BE2C (cell line): ENCODE measurements around the gene BTBD2.

Experiments used
- DNase-seq: peaks from one replicate; pipeline ENCODE4 v3.0.0-alpha.2; 2020
- H3K27me3 ChIP-seq: fragments of 250-450 bp; sonication (Bioruptor Pico); 2 replicates; pipeline ENCODE4 v1.5.1; 2020; ENCODE audit warnings: mild to moderate bottlenecking
- H3K36me3 ChIP-seq: fragments of 250-450 bp; sonication (Bioruptor Pico); 2 replicates; pipeline ENCODE4 v1.5.1; 2020; ENCODE audit warnings: mild to moderate bottlenecking
- H3K4me1 ChIP-seq: fragments of 250-450 bp; sonication (Bioruptor Pico); 2 replicates; pipeline ENCODE4 v1.5.1; 2020
- H3K4me3 ChIP-seq: 2 replicates; pipeline ENCODE4 v1.5.1; 2011; ENCODE audit warnings: low read depth, low read length
- H3K9me3 ChIP-seq: fragments of 250-450 bp; sonication (Bioruptor Pico); 2 replicates; pipeline ENCODE4 v1.5.1; 2020
- TF ChIP-seq, protein P1 (sequence below): IDR thresholded peaks from 2 replicates; pipeline ENCODE4 v1.5.1; 2012; ENCODE audit warnings: mild to moderate bottlenecking, low read depth, low read length

Gene BTBD2

DNA sequence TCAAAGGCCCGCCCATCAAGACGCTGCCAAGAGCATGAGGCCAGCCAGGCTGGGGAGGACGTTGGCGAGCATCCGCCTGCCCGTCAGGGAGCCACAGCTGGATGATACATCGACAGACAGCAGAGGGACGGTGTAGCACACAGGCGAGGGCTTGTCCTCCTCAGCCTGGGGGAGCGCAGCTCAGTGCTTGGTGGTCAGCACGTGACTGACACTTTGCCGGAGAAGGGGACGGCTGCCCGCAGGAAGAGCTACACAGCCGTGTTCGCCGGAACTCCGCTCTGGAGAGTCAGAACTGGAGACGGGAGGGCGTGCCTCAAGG is 40.4 kb downstream of the BTBD2 start:
- DNase-seq = no peak
- no peaks in the 10 kb centered on the region for H3K9me3 ChIP-seq
- H3K36me3 ChIP-seq = peaks cover 32% of the 10 kb centered on the region
- no peaks in the 10 kb centered on the region for H3K27me3 ChIP-seq
- TF ChIP-seq, protein P1, sequence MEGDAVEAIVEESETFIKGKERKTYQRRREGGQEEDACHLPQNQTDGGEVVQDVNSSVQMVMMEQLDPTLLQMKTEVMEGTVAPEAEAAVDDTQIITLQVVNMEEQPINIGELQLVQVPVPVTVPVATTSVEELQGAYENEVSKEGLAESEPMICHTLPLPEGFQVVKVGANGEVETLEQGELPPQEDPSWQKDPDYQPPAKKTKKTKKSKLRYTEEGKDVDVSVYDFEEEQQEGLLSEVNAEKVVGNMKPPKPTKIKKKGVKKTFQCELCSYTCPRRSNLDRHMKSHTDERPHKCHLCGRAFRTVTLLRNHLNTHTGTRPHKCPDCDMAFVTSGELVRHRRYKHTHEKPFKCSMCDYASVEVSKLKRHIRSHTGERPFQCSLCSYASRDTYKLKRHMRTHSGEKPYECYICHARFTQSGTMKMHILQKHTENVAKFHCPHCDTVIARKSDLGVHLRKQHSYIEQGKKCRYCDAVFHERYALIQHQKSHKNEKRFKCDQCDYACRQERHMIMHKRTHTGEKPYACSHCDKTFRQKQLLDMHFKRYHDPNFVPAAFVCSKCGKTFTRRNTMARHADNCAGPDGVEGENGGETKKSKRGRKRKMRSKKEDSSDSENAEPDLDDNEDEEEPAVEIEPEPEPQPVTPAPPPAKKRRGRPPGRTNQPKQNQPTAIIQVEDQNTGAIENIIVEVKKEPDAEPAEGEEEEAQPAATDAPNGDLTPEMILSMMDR = no peak
- H3K4me3 ChIP-seq = no peak overlapping the region
- no peaks in the 10 kb centered on the region for H3K4me1 ChIP-seq

DNA sequence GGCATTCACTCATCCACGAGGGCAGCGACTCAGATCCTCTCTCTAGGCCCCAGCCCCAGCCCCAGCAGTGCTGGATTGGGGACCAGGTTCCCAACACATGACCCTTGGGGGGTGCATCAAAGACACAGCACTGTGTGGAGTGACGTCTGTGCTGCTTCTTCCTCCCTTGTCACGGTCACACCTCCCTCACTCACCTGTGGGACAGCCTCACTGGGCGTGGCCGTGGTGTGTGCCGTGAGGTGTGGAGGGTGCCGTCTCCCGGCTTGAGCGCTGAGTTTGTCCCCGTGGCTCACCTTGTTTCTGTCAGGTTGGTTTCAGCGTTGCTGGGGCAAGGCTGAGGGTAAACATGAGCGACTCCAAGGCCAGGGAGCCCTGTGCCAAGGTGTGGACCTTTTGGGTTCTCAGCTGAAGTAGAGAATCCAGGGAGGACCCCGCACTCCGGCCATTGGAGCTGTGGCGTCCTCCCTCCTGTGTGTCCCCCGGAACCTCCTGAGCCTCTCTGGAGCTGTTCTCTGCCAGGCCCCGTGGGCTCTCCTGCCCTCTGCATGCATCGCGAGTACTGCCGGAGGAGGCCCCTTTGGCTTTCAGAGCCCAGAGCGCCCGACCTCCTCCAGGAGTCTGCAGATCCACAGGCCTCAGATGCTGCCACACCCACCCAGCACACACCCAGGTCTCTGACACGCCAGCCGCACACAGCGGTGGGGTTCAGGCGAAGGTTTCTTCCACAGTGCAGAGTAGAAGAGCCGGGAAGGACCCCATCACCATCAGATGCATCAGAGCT is 40.9 kb downstream of the BTBD2 start:
- Histone ChIP-seq H3K4me3 (no peak overlapping the region), H3K27me3 (no peaks in the 10 kb centered on the region), H3K36me3 (peaks cover 32% of the 10 kb centered on the region), H3K9me3 (no peaks in the 10 kb centered on the region), H3K4me1 (no peaks in the 10 kb centered on the region)
- DNase-seq = no peak
- TF ChIP-seq, protein P1 = no peak

DNA sequence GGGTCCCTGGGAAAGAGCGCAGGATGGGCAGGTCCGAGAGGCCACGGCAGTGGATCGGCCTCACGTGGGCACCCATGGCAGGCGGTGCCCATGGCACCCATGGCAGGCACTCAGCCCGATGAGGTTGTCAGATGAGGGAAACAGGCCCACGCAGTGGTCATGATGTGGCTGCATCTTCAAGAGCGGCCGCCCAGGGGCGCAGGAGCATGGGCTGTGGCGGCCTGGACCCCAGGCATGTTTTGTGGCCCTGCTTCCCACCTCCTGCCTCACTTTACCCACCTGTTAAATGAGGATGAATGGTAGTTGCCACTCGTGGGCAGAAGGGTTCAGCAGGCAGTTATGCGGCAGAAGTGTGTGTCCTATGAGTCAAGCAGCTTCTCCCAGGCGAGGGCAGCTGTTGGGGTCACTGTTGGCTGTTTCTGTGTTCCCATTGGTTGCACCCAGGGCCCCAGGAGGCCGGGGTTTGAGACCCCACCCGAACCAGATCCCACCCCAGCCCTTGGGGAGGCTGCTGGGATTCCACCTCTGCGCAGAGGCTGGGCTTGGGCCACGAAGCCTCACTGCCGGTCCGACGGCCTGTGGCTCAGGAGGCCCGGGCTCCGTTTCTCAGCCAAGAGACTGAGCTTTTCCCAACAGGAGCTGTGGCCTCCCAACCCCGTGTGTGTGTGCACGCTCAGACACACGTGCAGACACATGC is 44.6 kb downstream of the BTBD2 start:
- no peak overlapping the region for H3K4me3 ChIP-seq
- H3K9me3 ChIP-seq = no peaks in the 10 kb centered on the region
- H3K36me3 ChIP-seq = peaks cover 35% of the 10 kb centered on the region
- H3K4me1 ChIP-seq = no peaks in the 10 kb centered on the region
- TF ChIP-seq, protein P1 = no peak
- no peak for DNase-seq
- no peaks in the 10 kb centered on the region for H3K27me3 ChIP-seq

DNA sequence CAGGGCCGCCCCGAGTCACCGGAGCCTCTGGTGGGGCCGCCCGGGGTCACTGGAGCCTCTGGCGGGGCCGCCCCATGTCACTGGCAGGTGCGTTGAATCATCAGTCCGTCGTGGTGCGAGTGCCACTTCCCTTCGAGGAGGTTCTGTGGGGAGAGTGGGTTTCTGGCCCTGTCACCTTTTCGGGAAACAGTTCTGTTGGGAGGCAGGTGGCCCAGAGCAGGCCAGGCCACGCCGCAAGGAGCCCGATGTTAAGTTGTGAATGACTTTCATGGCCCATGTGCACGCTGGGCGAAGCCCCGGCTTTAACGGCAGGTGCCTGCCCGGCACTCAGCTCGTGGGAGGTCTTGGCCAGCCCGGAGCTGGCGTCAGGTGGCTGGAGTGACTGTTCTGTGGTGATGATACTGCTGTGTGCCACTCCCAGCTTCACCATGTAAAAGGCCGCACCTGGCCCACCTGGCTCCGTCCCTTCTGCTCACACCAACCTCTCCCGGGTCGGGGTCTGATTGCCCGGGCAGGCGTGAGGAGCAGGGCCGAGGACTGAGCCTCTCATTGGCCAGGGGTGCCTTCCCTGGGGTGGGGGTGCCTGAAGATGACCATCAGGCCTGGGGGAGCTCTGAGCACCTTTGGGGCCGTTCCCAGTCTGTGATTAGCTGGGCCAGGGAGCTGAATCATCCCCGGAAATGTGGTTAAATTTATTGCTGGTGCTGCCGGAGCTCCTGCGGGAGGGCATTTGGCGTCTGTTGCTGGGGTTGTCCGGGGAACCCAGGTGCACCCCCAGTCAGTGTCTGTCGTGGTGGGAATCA is 45.3 kb downstream of the BTBD2 start:
- H3K9me3 ChIP-seq = no peaks in the 10 kb centered on the region
- DNase-seq = no peak
- TF ChIP-seq, protein P1 = no peak
- no peaks in the 10 kb centered on the region for H3K4me1 ChIP-seq
- peaks cover 27% of the 10 kb centered on the region for H3K36me3 ChIP-seq
- H3K4me3 ChIP-seq = no peak overlapping the region
- no peaks in the 10 kb centered on the region for H3K27me3 ChIP-seq

DNA sequence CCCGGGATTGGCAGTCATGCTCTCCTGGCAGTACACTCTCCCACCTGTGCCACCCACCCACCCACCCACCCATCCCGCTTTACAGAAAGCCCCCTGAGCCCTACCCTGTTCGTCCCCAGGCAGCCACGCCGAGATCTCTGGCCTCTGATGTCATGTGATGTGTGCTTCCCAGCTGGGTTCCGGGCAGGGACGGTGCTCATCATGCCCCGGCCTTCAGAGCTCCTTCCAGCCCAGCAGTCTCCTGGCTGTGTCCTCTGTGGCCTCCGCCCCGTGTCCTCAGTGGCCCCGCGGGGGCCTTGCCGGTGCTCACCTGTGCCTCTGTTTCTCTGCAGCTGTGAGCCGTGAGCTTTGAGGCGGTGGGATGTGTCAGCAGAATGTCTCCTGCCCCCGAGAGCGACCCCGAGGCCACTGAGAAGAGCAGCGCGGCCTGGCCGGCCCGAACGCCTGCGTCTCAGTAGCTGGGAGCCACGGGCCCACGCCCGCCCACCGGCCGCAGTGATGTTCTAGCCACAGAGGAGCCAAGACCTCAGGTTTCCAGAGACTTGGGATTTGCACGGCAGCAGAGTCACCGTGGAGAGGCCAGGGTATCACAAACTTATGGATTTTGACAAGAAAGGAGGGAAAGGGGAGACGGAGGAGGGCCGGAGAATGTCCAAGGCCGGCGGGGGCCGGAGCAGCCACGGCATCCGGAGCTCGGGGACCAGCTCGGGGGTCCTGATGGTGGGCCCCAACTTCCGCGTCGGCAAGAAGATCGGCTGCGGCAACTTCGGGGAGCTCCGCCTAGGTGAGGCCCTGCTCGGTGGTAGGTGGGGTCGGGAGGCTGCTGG is 46.1 kb downstream of the BTBD2 start:
- TF ChIP-seq, protein P1 = no peak
- no peak for DNase-seq
- Histone ChIP-seq H3K9me3 (no peaks in the 10 kb centered on the region), H3K27me3 (no peaks in the 10 kb centered on the region), H3K4me3 (no peak overlapping the region), H3K4me1 (no peaks in the 10 kb centered on the region), H3K36me3 (peaks cover 25% of the 10 kb centered on the region)
